GM19043 (cell line): ENCODE measurements around the gene PUM1.
A peak's percentile ranks its signal among the peaks of the same experiment; 100 is the strongest.

Experiments
- ATAC-seq: cut with Tn5 transposase; IDR thresholded peaks from one replicate; pipeline ENCODE4 v1.9.1; 2021; ENCODE audit warnings: low read depth; ENCODE audit not compliant: unreplicated experiment

PUM1 gene

DNA sequence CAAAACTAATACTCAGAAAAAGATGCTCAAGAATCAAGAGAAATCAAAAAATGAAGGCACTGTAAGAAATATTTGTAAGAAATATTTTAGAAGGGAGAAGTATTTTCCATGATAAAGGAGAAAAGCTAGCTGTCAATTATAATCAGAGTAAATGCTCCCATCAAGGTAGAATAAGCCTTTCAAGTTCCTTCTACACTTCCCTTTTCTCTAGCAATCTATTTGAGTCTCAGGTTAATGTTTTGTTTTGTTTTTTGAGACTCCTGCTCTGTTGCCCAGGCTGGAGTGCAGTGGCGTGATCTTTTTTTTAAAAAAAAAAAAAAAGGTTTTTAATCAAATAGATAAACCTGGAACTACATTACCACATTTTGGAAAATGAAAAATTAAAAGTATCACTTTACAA is 33.3 kb downstream of the PUM1 start:
- no peak for ATAC-seq

DNA sequence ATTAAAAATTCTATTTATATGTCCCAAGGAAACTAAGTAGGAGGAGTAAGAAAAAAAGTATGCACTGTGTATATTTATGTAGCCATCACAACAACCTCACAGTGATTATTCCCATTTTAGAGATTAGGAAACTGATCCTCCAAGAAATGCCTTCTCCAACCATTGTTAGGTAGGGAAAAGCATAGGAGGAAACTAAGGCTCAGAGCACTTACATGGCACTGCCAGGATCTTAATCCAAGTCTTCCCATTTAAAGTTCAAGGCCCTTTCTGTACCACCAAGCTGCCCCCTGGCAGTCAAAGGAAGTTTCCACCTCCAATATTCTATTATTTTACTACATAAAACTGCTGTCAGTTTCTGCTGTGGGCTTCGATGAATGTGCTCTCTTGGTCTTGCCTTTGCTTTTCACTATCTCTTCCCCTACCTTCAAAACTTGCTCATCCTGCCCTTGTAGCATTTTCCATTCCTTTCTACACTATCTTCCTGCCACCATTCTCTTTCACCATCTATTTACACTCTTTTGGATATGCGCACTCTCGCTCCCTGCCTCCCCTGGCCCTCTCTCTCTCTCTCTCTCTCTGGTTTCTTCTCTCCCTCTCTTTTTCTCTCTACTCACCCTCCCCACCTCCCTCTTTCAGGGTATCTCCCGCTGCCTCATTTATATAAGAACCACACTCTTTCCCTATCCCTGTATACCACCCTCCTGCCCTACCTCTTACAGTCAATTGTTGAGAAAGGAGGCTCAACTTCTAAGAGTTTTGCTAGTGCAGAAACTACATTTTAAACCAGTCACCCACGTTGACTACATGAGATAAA is 34.0 kb downstream of the PUM1 start:
- ATAC-seq, result no peak

DNA sequence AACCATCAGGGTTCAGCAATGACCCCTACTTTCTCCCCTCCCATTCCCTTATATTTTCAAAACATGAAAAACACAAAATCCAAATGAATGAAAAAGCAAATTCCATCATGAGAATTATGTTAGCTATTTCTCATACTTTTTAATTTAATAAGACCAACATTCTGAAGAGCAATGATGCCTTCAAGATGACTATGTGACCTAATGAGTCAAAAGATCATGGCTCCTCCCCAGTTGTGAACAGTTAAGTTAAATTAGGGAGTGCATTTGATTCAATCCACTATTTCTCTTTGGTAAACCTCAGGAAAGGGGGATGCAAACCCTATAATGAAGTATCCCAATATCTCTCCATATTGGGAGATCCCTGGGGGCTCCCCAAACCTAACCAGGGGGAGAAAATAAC is 36.5 kb downstream of the PUM1 start:
- no peak for ATAC-seq

DNA sequence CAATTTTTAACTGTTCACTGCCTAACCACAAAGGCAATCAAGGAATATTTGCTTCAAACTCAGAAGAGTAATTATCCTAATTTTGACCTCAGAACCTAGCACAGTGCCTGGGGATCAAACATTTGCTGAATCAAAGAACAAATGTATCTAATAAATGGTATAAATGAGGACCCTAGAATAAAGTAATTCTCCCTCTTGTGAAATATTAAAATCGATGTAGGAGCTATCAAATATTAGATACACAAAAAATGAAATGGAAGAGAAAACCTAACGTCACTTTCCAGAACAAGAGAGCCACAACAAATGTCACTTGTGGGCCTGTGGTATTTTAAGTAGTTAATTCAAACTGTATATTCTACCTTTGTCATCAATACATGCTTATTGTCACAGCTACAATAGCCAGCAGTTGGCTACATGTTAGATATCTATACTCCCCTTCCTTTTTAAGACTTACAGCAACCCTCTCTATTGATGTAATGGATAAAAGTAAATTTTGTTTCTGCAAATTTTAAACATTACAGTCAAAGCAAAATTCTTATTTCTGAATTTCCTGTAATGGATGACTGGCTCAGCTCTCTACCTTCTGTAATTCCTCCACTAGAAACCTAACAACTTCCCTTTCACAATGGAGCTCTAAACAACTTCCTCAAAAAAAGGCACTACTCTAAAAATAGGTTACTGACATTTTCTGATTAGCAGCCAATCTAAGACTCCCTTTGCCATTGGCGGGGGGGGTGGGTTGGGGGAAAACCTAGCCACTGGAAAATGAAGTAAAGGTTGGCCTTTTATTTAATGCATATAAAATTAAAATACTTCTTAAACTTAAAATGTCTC is 37.6 kb downstream of the PUM1 start:
- no peak for ATAC-seq

DNA sequence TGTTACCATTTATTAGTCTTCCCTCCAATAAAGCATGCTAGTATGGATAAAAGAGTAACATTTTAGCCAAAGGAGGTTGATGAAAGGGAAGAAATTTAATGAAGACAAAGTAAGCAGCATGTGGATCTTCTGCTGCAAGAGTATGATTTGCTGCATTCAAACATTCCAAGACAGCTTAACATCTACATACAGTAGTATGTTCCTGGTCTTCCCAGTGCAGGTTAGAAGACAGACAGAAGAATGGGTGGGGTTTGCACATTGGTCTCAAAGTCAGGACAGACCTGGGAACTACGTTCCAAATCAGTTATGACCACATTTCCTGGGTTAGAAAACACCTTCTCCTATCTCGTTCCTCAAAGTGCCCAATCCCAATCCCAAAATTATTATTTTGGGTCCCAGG is 43.3 kb downstream of the PUM1 start:
- ATAC-seq, result no peak

DNA sequence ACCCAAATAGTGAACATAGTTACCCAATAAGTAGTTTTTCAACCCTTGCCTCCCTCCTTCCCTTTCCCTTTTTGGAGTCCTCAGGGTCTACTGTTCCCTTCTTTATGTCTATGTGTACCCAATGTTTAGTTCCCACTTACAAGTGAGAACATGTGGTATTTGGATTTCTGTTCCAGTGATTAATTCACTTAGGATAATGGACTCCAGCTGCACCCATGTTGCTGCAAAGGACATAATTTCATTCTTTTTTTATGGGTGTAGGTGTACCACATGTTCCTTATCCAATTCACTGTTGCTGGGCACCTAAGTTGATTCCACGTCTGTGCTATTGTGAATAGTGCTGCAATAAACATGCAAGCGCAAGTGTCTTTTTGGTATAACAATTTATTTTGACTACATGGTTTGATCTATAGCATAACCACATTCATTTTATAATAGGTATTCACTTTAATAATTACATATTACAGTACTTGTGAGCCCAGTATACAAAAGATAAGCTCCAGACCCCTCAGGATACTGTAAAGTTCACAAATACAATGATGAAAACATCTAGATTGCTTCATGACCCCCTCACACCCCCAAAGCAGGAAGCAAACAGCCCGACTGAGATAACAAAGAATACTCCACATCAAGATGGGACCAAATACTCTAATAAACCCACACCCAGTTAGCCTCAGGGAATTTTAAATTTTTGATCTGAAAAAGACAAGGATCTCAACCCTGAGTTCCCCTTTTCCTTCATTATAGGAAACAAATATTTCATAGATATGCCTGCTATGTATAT is 45.3 kb downstream of the PUM1 start:
- no peak for ATAC-seq

DNA sequence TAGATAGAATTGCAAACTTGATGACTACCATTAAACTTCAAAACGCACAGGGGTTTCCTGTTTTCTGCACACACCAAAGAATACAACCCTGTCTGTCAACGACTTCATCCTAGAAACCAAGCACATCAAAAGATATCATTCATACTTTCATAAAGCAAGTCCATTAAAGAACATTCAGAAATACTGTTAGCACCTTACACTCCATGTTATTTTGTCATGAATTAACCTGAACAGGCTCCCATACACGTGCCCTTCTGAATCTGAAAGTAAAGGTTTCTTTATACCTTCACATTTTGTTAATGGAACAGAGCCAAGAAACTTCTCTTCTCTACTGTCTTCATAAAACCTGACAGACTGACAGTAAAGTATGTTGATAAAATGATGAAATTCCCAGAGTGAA is 46.1 kb downstream of the PUM1 start:
- no peak for ATAC-seq

DNA sequence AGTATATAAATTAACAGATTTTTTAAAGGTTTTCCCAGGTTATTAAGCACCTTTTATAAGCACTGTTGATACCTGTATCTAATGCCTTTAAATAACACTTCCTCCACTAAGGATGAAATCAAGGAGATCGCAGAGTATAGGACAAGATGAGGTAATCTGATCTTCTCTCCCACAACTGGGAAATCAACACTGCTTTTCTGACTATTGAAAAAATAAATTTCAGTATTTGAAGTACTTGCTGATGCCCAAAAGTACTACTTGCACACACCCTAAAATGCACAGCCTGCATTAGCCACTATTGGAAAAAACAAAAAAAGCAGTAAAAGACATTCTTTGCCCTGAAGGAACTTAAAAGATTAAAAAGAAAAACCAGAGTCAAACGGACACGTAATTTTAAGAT is 48.6 kb downstream of the PUM1 start:
- no peak for ATAC-seq

DNA sequence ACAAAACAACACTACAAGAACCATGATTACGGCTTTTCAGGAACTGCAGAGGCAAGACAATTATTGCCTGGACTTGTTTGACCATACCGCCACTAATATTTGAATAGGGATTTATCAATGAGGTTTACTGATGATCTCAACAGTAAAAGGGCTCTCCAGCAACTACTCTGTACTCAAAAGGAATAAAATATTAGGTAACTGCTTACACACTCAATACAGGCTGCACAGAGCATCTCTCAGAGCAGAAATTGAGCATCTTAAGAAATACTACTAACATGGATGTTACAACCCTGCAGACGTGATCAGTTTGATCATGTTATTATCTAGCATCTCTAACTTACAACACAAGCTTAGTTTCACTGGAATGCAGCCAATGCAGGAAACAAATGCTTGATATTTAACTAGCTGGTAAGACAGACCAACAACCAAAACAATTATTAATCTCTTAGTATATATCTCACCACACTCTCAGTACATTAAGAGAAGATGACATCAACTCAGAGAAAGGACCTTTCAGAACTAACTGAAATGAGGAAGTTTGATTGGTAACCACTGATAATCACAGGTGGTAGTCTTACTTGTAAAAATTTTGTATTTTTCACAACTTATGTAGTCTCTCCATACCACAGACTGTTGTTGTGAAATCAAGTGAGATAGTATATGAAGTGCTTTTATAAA is 52.2 kb downstream of the PUM1 start:
- peak; percentile 64 for ATAC-seq

DNA sequence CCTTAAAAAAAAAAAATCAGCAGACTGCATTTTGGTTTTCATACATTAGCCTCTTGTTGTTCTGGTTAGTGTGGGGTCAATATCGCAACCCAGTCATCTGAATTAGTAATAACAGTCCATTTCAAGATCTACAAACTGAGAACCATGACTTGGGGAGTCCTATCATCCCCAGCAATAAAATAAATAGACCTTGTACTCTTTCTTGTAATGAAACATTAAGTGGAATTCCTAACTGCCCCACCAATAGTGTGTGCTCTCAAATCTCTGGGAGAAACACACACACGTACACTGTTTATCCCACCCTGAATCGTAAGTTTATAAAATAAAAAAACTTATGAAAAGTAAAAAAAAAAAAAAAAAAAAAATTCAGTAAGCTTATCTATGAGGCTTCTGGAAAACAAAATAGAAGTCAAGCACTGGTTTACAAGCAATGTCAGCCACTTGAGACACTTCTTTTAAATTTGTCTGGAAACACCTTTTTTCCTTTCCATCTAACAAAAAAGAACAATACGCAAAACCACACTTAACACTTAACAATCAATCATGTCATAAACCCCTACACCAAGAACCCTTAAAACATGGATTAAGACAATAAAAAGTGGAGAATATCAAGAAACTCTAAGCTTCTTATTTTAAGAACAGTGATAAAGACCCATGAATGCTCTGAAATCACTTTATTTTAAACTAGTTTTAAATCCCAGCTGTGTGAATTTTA is 53.1 kb downstream of the PUM1 start:
- ATAC-seq, result no peak

DNA sequence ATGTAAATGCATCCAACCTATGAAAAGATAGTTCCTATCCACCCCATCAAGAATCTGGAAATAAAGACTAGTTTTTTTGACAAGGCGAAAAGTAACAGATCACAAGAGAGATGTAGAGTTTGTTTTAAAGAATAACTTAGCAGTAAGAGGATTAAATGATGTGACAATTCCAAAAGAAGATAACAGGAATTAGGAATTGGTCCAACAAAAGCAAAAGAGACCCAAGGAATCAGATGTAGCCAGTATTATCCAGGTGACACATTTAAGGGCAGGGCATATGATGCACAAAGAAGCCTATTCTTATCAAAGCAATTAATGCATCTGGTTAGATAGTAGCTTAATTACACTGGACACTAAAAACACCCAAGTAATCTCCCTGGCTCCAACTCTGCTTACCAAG is 53.8 kb downstream of the PUM1 start:
- no peak for ATAC-seq

DNA sequence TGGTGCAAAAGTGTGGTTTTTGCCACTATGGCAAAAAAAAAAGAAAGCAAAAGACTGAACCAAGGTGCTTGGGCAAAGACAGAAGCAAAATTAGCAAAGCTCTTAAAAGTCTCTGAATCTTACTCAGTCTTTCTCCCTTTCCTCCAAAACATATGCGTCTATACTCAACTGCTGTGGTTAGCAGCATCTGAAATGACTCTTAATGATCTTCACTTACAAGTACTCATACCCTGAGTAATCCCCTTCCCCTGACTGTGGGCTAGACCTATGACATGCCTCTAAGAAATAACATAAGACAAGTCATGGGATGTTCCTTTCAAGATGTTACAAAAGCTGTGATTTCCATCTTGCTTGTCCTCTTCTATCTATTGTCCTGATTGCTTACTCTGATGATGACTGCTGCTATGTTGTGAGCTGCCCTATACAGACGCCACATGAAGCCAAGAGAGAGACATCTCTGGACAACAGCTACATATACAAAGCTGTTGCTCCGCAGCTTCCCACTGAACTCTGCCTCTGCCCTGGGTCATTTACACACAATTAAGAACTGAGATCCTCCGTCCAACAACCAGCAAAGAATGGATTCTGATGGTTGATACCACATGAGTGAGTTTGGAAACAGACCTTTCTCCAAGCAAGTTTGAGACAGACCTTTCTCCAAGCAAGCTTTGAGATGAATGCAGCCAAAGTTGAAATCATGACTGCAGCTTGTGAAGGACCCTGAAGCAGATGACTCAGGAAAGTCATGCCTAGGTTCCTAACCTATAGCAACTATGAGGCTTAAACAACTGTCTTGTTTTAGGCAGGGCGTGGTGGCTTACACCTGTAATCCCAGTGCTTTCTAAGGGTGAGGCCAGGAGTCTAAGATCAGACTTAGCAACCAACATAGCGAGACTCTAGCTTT is 55.2 kb downstream of the PUM1 start:
- peak; percentile 48 for ATAC-seq

DNA sequence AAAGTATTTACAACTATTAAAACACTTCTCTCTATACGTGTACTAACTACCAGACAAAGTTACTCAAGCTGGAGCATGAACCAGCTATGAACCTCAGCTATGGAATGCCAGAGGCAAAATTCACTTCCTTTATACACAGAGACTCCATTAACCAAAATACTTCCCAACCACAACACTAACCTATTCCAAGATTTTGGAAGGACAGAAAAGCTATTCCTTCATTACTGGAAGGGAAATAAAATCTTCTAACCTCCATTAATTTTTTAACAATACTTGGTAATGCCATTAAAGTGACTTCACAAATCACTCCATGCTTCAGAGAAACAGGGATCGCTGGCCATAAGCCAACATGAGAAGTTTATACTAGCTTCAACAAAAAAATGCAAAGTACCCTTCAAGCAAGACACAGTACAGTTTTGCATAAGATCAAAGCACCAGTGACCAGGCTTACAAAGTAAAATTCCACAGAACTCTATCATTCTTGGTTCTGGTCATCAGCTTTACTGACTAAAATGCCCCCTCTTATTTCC is 58.0 kb downstream of the PUM1 start:
- no peak for ATAC-seq

DNA sequence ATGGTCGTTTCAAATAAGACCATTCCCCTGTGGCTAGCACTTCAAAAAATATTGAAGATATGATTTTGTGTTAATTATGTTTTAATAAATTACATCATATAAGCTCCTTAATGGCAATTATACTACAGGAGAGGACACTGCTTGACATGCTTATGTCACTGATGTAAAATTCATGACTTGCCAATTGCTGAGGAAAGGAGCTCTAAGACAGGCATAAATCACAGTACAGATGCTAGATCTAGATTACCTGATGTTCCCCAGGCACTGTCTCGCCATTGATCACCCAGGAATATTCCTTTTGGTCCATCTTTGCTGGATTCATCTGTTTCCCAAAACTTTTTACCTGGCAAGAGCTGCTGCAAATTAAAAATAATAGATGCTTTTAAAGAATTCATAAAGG is 58.8 kb downstream of the PUM1 start:
- ATAC-seq, result no peak

DNA sequence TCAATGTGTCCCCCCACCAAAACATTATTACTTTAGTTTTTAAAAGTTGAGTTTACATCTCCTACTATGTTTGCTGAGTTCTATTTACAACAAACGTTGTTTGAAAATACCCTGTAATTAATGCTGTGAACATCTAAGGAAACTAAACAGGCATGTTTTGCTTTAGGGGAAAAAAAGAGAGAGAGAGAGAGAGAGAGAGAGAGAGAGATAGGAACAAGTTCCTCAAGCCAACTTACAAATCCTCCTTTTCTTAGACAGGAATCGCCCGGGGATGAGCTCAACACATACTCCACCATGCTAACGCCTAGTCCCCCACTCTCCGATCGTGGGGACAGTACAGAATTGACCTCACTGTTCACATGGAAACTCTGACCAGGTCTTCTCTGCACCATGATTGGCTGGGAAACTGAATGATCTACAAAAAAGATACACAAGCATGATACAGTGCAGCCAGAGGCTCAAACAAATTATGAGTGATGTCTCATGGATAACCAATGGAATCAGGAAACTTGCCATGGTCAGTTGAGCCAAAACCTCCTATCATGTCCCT is 59.8 kb downstream of the PUM1 start:
- ATAC-seq, result no peak

DNA sequence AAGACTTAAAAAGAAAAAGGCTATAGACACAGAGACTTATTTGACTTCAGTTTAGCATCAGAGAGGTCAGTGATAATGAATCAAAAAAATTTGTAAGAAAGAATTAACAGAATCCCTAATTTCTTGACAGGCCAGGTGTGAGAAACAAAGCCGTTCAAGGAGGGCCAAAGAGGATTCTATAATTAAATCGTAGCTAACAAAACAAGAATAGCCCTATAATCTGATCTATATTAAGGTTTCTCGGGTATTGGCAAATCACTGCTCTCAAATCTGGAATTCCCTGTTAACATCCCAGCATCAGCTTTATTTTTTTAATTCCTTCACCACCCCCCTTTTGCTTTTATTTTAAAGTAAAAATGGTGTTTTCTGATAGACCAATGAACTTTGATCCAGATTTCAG is 60.3 kb downstream of the PUM1 start:
- no peak for ATAC-seq

DNA sequence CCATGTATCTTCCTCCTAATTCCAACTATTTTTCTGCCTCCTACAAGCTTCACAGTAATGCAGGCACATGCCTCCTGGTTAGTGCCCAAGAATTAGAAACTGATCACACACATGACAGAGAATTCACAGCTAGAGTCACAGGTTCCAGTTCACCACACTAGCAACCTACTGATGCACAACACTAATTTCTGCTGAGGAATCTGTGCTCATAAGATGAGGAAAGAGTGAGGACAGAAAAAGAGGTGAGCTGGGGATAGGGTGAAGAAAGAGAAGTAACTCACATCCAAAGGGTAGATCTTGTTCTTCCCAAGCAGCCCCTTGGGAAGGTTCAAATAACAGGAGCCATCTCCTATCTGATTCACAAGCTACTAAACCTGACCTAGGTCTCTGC is 61.3 kb downstream of the PUM1 start:
- ATAC-seq, result no peak

DNA sequence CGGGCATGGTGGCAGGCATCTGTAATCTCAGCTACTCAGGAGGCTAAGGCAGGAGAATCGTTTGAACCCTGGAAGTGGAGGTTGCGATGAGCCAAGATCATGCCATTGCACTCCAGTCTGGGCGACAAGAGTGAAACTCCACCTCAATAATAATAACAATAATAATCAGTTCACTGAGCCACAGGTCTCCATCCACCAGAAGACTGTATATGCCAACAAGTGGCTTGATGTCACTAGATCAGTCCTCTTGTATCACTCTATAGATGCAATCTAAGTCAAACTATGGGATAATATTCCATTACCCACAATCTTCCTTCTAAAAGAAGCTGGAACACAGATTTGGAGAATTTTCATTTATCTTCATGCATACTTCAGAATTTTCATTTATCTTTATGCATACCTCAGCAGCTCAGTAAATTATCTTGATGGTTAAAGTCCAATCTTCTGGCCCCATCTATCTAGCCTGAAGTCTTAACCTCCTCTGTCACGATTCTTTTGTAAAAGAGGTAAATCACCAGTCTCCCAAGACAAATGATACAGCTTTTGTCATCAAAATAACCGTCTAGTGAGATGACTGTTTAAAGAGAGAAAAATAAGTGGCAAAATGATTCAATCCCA is 61.8 kb downstream of the PUM1 start:
- ATAC-seq, result no peak
